K562 (cell line): ENCODE measurements around the gene C2CD5.

Source experiments
- PML ChIP-seq: IDR thresholded peaks from 2 replicates; pipeline ENCODE4 v1.6.1; 2012; ENCODE audit warnings: low read length, inconsistent platforms
- ZBTB8A ChIP-seq: fragments of 450-650 bp; IDR thresholded peaks from 2 replicates; pipeline ENCODE4 v1.6.1; 2018; ENCODE audit warnings: mild to moderate bottlenecking, moderate library complexity; ENCODE audit not compliant: partially characterized antibody

DNA sequence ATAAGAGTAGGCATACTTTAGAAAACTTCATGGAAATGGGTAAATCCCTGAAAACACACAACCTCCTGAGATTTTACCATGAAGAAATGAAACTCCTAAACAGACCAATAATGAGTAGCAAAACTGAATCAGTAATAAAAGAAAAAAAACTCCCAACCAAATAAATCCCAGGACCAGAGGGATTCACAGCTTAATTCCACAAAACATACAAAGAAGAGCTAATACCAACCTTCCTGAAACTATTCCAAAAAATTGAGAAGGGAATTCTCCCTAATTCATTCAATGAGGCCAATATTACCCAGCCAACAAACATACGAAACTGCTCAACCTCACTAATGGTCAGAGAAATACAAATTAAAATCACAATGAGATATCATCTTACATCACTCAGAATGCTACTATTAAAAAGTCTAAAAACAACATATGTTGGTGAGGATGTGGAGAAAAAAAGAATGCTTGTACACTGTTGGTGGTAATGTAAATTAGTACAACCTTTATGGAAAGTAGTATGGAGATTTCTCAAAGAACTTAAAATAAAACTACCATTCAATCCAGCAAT is 112.6 kb downstream of the C2CD5 start:
- TF ChIP-seq PML (no peak), ZBTB8A (no peak)
